GM12878 (cell line): Measurements from ENCODE around the gene SF3A1. TPM values are rescaled to one million over a fixed set of nuclear protein-coding genes. Genes with fewer than 3 reads are reported as not detected.
A peak's percentile ranks its signal among the peaks of the same experiment; 100 is the strongest.

ENCODE experiments used
- ASH2L ChIP-seq: fragments of 300-600, 200-600 bp; sonication (generic); IDR thresholded peaks from 2 replicates; pipeline ENCODE4 v1.6.1; 2017; ENCODE audit warnings: low read depth, mild to moderate bottlenecking, borderline replicate concordance
- ATF7 ChIP-seq: fragments of 450-650 bp; IDR thresholded peaks from 2 replicates; pipeline ENCODE4 v1.6.1; 2016; ENCODE audit warnings: low read depth, mild to moderate bottlenecking
- BACH1 ChIP-seq: fragments of 450-650 bp; IDR thresholded peaks from 2 replicates; pipeline ENCODE4 v1.6.1; 2017; ENCODE audit warnings: mild to moderate bottlenecking, borderline replicate concordance
- BCL11A ChIP-seq: IDR thresholded peaks from 2 replicates; pipeline ENCODE4 v1.6.1; 2011; ENCODE audit warnings: low read depth, low read length
- BMI1 ChIP-seq: fragments of 450-650 bp; IDR thresholded peaks from 2 replicates; pipeline ENCODE4 v1.6.1; 2016; ENCODE audit warnings: mild to moderate bottlenecking, moderate library complexity, borderline replicate concordance
- CBFB ChIP-seq: IDR thresholded peaks from 2 replicates; pipeline ENCODE4 v1.6.1; 2016; ENCODE audit warnings: antibody characterized with exemption, low read depth
- CBX5 ChIP-seq: sonication (generic); IDR thresholded peaks from 2 replicates; pipeline ENCODE4 v1.6.1; 2016; ENCODE audit warnings: low read depth, moderate library complexity, mild to moderate bottlenecking, inconsistent platforms
- CREM ChIP-seq: IDR thresholded peaks from 2 replicates; pipeline ENCODE4 v1.6.1; 2014; ENCODE audit warnings: antibody characterized with exemption, low read depth
- DPF2 ChIP-seq: fragments of 450-650 bp; IDR thresholded peaks from 2 replicates; pipeline ENCODE4 v1.6.1; 2017; ENCODE audit warnings: mild to moderate bottlenecking
- EP300 ChIP-seq, 2 experiments: fragments of 150-350 bp in 1 of 2; IDR thresholded peaks; 2 replicates each; pipeline ENCODE4 v1.6.1; 2011 to 2012; ENCODE audit warnings: low read depth in 2 of 2, low read length in 2 of 2, borderline replicate concordance in 1 of 2, improper control_type of control experiment in 1 of 2, inconsistent platforms in 1 of 2; ENCODE audit not compliant: control insufficient read depth in 1 of 2
- HDAC2 ChIP-seq: fragments of 200-600 bp; sonication (generic); IDR thresholded peaks from 2 replicates; pipeline ENCODE4 v1.6.1; 2017
- IKZF2 ChIP-seq, 2 experiments: fragments of 450-650 bp; IDR thresholded peaks; 2 replicates each; pipeline ENCODE4 v1.6.1; 2017; ENCODE audit warnings: mild to moderate bottlenecking in 2 of 2, moderate library complexity in 2 of 2
- IRF5 ChIP-seq: fragments of 450-650 bp; IDR thresholded peaks from 2 replicates; pipeline ENCODE4 v1.6.1; 2017; ENCODE audit warnings: borderline replicate concordance
- MXI1 ChIP-seq: fragments of 150-350 bp; IDR thresholded peaks from 2 replicates; pipeline ENCODE4 v1.6.1; 2011; ENCODE audit warnings: low read depth, mild to moderate bottlenecking, inconsistent platforms, low read length, improper control_type of control experiment
- NKRF ChIP-seq: fragments of 450-650 bp; conservative IDR thresholded peaks from 2 replicates; pipeline ENCODE4 v1.6.1; 2017; ENCODE audit warnings: mild to moderate bottlenecking, moderate library complexity
- NR2C2 ChIP-seq: IDR thresholded peaks from 2 replicates; pipeline ENCODE4 v1.6.1; 2011; ENCODE audit warnings: borderline replicate concordance, low read depth; ENCODE audit not compliant: control insufficient read depth, insufficient read length
- POLR2A ChIP-seq: IDR thresholded peaks from 2 replicates; pipeline ENCODE4 v1.6.1; 2011; ENCODE audit warnings: low read depth, mild to moderate bottlenecking, low read length
- RAD51 ChIP-seq: fragments of 450-650 bp; IDR thresholded peaks from 2 replicates; pipeline ENCODE4 v1.6.1; 2016; ENCODE audit warnings: moderate library complexity, mild to moderate bottlenecking, inconsistent platforms
- RBBP5 ChIP-seq: fragments of 200-600 bp; sonication (generic); conservative IDR thresholded peaks from 2 replicates; pipeline ENCODE4 v1.6.1; 2016
- RELA ChIP-seq: fragments of 450-650 bp; IDR thresholded peaks from 2 replicates; pipeline ENCODE4 v1.8.0; 2014; ENCODE audit warnings: borderline replicate concordance; ENCODE audit not compliant: partially characterized antibody
- SMAD5 ChIP-seq: IDR thresholded peaks from 2 replicates; pipeline ENCODE4 v1.6.1; 2016; ENCODE audit warnings: antibody characterized with exemption, low read depth
- SP1 ChIP-seq: IDR thresholded peaks from one replicate; pipeline ENCODE4 v1.6.1; 2011; ENCODE audit warnings: low read depth, low read length
- SREBF2 ChIP-seq: IDR thresholded peaks from 2 replicates; pipeline ENCODE4 v1.6.1; 2012; ENCODE audit warnings: mild to moderate bottlenecking, low read length
- STAT1 ChIP-seq: fragments of 450-650 bp; conservative IDR thresholded peaks from 2 replicates; pipeline ENCODE4 v1.6.1; 2014; ENCODE audit warnings: antibody characterized with exemption, mild to moderate bottlenecking
- SUZ12 ChIP-seq: fragments of 200-600 bp; sonication (generic); IDR thresholded peaks from one replicate; pipeline ENCODE4 v1.6.1; 2018; ENCODE audit warnings: antibody characterized with exemption, mild to moderate bottlenecking; ENCODE audit not compliant: unreplicated experiment
- TAF1 ChIP-seq: IDR thresholded peaks from 2 replicates; pipeline ENCODE4 v1.6.1; 2011; ENCODE audit warnings: mild to moderate bottlenecking, low read depth, low read length, borderline replicate concordance
- WRNIP1 ChIP-seq: IDR thresholded peaks from 2 replicates; pipeline ENCODE4 v1.6.1; 2011; ENCODE audit warnings: low read depth, low read length, improper control_type of control experiment, borderline replicate concordance
- ZBED1 ChIP-seq: IDR thresholded peaks from 2 replicates; pipeline ENCODE4 v1.6.1; 2016; ENCODE audit warnings: borderline replicate concordance
- polyA plus RNA-seq, 11 experiments: library from polyadenylated mRNA; depleted of rRNA in 4 of 11; unstranded in 6 of 11; stranded (reverse) in 5 of 11; fragments of >200 nt; fragmentation: Nextera tagmentation in 4 of 11; fragmentation: Illumina TruSeq in 1 of 11; extraction: Ambion mirVana in 4 of 11; extraction: Trizol in 1 of 11; gene quantifications; 1 replicate in 1 of 11; 2 replicates in 10 of 11; pipeline versions ENCODE4 v1.2.1 to v1.2.3, GENCODE V29; 2011 to 2016; ENCODE audit warnings: inconsistent platforms in 2 of 11, missing spikeins in 2 of 11, low read depth in 1 of 11
- total RNA-seq, 4 experiments: library from RNA; depleted of rRNA in 3 of 4; stranded (reverse); fragments of >200 nt in 3 of 4; fragmentation: Illumina TruSeq in 1 of 4; extraction: Trizol in 1 of 4; gene quantifications; 2 replicates each; pipeline versions ENCODE4 v1.2.1 to v1.2.3, GENCODE V29; 2013 to 2021
- TF ChIP-seq, protein P1 (sequence below): fragments of 150-350 bp; IDR thresholded peaks from 2 replicates; pipeline ENCODE4 v1.6.1; 2014; ENCODE audit warnings: mild to moderate bottlenecking, low read depth, low read length
- TF ChIP-seq, protein P2 (sequence below): IDR thresholded peaks from 2 replicates; pipeline ENCODE4 v1.6.1; 2011; ENCODE audit warnings: low read depth, low read length, improper control_type of control experiment, borderline replicate concordance

Gene SF3A1
- total and polyA plus RNA-seq, 10 of the 15 experiments (the other 5 are each of a cell fraction or from before 2014, with no cell fraction given), result 10.4 to 239 (median 46.0) TPM

GRCh38 chr22:30314915-30315314 lies 41.8 kb downstream of the SF3A1 start (continued):
- TF ChIP-seq NKRF (no peak), ZBED1 (no peak), IKZF2 (IDR thresholded peaks at IDR 0.05) (peak; percentile 97), CREM (peak; percentile 49; the same call in 1 of the 2 replicates), HDAC2 (no peak), RELA (peak; percentile 71), RBBP5 (no peak), BACH1 (no peak), SUZ12 (no peak), NR2C2 (no peak), CBFB (peak; percentile 42; the same call in 1 of the 2 replicates), ATF7 (peak; percentile 35; the same call in 1 of the 2 replicates), BMI1 (no peak), WRNIP1 (no peak), RAD51 (peak; percentile 51; the same call in 1 of the 2 replicates), CBX5 (no peak), EP300 (IDR thresholded peaks at IDR 0.05; ENCODE audit: borderline replicate concordance in 1 of 2, control insufficient read depth in 1 of 2, low read depth in 2 of 2, low read length in 2 of 2) (peak in 1 of 2 experiments; percentile 39; a peak in 1 of 4 replicates), TAF1 (no peak), MXI1 (no peak), SREBF2 (no peak), IRF5 (no peak), ASH2L (no peak), SMAD5 (no peak), POLR2A (no peak), STAT1 (no peak), BCL11A (peak; percentile 62; the same call in 1 of the 2 replicates), DPF2 (peak; percentile 90), SP1 (peak; percentile 10)
- TF ChIP-seq, protein P1, sequence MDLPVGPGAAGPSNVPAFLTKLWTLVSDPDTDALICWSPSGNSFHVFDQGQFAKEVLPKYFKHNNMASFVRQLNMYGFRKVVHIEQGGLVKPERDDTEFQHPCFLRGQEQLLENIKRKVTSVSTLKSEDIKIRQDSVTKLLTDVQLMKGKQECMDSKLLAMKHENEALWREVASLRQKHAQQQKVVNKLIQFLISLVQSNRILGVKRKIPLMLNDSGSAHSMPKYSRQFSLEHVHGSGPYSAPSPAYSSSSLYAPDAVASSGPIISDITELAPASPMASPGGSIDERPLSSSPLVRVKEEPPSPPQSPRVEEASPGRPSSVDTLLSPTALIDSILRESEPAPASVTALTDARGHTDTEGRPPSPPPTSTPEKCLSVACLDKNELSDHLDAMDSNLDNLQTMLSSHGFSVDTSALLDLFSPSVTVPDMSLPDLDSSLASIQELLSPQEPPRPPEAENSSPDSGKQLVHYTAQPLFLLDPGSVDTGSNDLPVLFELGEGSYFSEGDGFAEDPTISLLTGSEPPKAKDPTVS, result no peak
- TF ChIP-seq, protein P2, sequence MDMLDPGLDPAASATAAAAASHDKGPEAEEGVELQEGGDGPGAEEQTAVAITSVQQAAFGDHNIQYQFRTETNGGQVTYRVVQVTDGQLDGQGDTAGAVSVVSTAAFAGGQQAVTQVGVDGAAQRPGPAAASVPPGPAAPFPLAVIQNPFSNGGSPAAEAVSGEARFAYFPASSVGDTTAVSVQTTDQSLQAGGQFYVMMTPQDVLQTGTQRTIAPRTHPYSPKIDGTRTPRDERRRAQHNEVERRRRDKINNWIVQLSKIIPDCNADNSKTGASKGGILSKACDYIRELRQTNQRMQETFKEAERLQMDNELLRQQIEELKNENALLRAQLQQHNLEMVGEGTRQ, result no peak; the same call in 1 of the 2 replicates
